GM21576 (cell line): Measurements from ENCODE around the gene SNAPC2.
"Not testable (repeated sequence)": the region's sequence is repeated elsewhere in the genome, so short reads cannot be mapped to it uniquely, and the experiment has no call there.

ENCODE experiments used
- ATAC-seq: cut with Tn5 transposase; IDR thresholded peaks from one replicate; pipeline ENCODE4 v1.9.1; 2021; ENCODE audit warnings: mild to moderate bottlenecking, moderate library complexity; ENCODE audit not compliant: unreplicated experiment

Gene SNAPC2

DNA sequence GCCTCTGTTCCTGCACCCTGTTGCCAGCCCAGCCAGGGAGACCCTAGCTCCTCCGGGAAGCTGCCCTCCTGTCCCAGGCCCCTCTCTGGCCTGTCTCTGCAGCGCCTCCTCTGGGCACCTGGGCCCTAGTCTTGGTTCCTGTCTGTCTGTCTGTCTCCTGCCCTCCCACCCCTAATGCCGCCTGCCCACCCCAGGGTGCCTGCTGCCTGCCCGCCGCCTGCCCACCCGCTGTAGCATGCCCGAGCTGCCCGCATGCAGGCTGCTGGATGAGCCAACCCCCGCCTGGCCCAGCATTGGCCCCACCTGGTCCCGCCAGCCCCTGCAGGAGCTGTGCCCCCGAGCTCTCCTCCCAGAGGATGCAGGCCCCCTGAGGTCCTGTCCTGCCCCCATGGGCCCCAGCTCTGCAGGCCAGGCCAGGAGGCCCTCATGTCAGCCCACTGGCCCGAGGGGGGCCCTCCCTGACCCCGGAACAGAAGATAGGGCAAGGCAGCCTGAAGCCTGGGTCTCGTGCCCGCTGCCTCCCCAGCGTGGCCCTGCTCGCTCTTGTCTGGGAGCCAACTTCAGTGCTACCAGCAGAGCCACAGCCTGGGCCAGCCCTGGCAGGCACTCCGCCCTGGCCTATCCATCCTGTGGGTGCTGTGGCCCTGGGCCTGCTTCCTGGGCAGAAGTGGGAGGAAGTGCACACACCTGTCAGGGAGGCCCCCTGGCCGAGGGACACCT lies 11.2 kb upstream of the SNAPC2 start:
- no peak for ATAC-seq

GRCh38 chr19:7909471-7910067 lies 10.6 kb upstream of the SNAPC2 start:
- no peak for ATAC-seq

DNA sequence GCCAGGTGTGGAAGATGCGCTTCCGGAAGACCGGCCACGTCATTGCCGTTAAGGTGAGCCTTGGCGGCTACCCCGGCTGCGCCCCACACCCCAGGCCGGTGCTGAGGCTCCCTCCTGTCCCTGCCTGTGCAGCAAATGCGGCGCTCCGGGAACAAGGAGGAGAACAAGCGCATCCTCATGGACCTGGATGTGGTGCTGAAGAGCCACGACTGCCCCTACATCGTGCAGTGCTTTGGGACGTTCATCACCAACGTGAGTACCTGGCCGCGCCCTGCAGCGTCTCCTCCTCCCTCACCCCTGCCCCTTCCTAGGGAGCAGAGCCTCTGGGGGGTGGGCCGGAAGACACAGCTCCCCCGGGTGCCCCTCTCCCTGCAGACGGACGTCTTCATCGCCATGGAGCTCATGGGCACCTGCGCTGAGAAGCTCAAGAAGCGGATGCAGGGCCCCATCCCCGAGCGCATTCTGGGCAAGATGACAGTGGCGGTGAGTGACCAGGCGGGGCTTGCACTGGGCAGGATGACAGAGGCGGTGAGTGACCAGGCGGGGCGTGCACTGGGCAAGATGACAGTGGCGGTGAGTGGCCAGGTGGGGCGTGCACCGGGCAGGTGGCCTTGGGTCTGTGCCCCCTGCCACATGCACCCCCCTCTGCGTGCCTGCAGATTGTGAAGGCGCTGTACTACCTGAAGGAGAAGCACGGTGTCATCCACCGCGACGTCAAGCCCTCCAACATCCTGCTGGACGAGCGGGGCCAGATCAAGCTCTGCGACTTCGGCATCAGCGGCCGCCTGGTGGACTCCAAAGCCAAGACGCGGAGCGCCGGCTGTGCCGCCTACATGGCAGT lies 9.6 kb upstream of the SNAPC2 start:
- ATAC-seq, result no peak

GRCh38 chr19:7911508-7912143 lies 8.5 kb upstream of the SNAPC2 start:
- no peak for ATAC-seq

DNA sequence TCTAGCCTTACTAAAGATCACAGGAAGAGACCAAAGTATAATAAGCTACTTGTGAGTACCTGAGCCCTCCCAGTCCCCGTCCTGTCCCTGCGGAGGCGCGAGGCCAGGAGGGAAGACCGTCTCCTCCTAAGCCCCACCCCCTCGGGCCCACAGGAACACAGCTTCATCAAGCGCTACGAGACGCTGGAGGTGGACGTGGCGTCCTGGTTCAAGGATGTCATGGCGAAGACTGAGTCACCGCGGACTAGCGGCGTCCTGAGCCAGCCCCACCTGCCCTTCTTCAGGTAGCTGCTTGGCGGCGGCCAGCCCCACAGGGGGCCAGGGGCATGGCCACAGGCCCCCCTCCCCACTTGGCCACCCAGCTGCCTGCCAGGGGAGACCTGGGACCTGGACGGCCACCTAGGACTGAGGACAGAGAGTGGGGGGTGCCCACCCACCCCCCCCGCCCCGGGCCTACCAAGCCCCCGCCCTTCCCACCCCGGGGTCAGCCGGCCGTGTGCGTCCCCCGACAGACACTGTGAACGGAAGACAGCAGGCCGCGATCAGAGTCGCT lies 7.9 kb upstream of the SNAPC2 start:
- no peak for ATAC-seq

GRCh38 chr19:7912697-7913564 lies 7.2 kb upstream of the SNAPC2 start:
- no peak for ATAC-seq

- ATAC-seq, result no peak
These were observed 6.5 kb upstream of the SNAPC2 start for GRCh38 chr19:7913652-7914051.

DNA sequence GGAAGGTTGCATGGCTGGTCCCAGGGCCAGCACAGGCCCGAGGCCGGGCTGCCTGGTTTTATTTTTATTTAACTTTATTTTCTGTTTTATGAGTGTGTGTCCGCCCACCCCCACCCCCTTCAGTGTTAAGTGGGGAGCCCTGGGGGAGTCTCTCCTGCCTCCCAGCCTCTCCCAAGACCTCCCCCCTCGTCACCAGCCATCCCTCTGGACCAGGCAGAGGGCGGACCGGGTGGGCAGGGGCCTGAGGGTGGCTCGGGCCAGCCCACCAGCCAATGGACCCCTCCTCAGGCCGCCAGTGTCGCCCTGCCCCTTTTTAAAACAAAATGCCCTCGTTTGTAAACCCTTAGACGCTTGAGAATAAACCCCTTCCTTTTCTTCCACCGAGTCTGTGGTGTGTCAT lies 6.0 kb upstream of the SNAPC2 start:
- no peak for ATAC-seq

GRCh38 chr19:7914598-7915045 lies 5.5 kb upstream of the SNAPC2 start, which contains the start of gene TGFBR3L:
Gene TGFBR3L, plus strand, starts transcription at chr19:7914830.
- ATAC-seq, result no peak

- no peak for ATAC-seq
These were observed 4.7 kb upstream of the SNAPC2 start for GRCh38 chr19:7915250-7916102.

- no peak for ATAC-seq
These were observed 3.8 kb upstream of the SNAPC2 start for GRCh38 chr19:7916103-7916954.

- ATAC-seq, result no peak
These were observed 3.2 kb upstream of the SNAPC2 start for GRCh38 chr19:7916955-7917266.

- no peak for ATAC-seq
These were observed 2.7 kb upstream of the SNAPC2 start for GRCh38 chr19:7917267-7918061.

DNA sequence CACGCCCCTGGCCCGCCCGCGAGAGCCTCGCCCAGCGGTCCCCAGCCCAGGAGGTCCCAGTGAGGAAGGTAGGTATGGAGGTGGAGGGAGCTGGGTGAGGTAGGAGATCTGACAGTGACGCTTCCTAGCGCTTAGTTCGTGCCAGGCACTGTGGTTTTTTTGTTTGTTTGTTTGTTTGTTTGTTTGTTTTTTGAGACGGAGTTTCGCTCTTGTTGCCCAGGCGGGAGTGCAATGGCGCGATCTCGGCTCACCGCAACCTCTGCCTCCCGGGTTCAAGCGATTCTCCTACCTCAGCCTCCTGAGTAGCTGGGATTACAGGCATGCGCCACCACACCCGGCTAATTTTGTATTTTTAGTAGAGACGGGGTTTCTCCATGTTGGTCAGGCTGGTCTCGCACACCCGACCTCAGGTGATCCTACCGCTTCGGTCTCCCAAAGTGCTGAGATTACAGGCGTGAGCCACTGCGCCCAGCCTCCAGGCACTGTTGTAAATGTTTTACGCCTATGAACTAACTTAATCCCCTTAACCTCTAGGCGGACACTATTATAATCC lies 2.0 kb upstream of the SNAPC2 start:
- ATAC-seq, result not testable (repeated sequence)

- ATAC-seq, result no peak
These were observed 1.3 kb upstream of the SNAPC2 start for GRCh38 chr19:7918615-7919421.

- ATAC-seq, result peak; percentile 29
These were observed 572 bp downstream of the SNAPC2 start for GRCh38 chr19:7920519-7921301.
